Fibroblast of pulmonary artery (primary cell): ENCODE measurements around the gene KIAA0586.

ENCODE experiments used
- DNase-seq: peaks from one replicate; pipeline ENCODE4 v3.0.0-alpha.2; 2010; ENCODE audit warnings: low read depth
- H3K4me3 ChIP-seq: replicated peaks from 2 replicates; pipeline ENCODE4 v1.5.1; 2011; ENCODE audit warnings: low read depth, mild to moderate bottlenecking, control low read depth, low read length, moderate library complexity
- TF ChIP-seq, protein P1 (sequence below): IDR thresholded peaks from 2 replicates; pipeline ENCODE4 v1.5.1; 2011; ENCODE audit warnings: mild to moderate bottlenecking, control low read depth, low read length, inconsistent platforms; ENCODE audit errors: missing control alignments

KIAA0586 gene

DNA sequence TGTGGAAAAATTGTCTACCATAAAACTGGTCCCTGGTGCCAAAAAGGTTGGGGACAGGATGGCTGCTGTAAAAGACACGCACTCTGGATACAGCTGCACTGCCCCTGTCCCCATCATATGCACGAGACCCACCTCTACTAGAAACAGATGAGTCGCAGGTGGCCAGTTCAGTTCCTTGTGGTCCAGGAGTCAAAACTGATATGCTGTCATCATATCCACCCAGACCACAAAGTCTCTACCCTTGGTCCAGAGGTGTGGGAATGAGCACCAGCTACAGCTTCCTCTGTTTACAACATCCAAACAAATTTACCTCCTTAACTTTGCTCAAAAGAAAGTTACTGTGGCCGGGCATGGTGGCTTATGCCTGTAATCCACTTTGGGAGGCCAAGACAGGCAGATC, 166.5 kb downstream of the KIAA0586 start:
- no peak overlapping the region for H3K4me3 ChIP-seq
- TF ChIP-seq, protein P1, sequence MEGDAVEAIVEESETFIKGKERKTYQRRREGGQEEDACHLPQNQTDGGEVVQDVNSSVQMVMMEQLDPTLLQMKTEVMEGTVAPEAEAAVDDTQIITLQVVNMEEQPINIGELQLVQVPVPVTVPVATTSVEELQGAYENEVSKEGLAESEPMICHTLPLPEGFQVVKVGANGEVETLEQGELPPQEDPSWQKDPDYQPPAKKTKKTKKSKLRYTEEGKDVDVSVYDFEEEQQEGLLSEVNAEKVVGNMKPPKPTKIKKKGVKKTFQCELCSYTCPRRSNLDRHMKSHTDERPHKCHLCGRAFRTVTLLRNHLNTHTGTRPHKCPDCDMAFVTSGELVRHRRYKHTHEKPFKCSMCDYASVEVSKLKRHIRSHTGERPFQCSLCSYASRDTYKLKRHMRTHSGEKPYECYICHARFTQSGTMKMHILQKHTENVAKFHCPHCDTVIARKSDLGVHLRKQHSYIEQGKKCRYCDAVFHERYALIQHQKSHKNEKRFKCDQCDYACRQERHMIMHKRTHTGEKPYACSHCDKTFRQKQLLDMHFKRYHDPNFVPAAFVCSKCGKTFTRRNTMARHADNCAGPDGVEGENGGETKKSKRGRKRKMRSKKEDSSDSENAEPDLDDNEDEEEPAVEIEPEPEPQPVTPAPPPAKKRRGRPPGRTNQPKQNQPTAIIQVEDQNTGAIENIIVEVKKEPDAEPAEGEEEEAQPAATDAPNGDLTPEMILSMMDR = no peak
- DNase-seq = no peak

DNA sequence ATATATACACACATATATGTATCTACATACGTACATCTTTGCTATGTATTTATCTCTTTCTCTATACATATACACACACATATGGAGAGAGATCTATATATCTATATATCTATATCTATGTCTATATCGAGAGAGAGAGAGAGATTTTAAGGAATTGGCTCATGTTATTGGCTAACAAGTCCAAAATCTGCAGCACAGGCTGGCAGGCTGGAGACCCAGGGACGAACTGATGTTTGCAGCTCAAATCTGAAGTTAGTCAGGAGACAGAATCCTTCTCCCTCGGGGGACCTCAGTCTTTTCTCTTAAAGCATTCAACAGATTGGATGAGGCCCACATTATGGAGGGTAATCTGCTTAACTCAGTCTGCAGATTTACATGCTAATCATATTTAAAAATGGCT, 169.5 kb downstream of the KIAA0586 start:
- DNase-seq = no peak
- no peak overlapping the region for H3K4me3 ChIP-seq
- TF ChIP-seq, protein P1 = no peak

DNA sequence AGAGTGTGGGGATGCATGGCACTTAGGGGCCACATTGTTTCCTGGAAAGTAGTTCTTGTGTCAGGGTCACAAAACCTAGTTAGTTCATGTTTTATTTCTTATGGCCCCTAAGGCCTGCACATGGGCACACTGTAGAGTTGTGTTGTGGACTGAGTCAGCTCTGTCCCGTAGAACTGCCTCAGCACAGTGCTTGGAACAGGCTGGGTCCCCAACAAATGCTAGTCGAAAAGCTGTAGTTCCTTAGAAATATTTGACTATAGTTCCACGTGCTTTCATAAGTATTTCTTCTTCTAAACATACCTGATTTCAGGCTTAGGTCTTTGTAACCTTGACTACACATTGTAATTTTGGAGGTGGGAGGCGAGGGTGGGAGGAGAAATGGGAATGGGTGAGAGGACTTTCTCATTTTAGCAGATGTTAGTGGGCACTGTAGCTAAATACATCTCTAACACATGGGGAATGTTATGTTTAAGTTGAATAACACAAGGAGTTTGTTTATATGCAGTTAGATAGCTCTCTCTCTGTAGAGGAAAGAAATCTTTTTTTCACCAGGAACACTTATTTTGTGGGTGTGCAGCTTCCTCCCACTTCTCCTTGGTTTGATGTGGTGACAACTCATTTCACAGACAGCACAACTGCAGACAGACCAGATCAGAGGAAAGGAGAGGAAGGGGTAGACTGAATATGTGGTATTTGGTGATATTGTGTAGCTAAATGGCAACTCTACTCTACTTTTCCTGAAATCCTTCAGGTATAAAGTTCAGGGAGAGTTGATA, 170.7 kb downstream of the KIAA0586 start:
- TF ChIP-seq, protein P1 = no peak
- no peak for DNase-seq
- no peak overlapping the region for H3K4me3 ChIP-seq

DNA sequence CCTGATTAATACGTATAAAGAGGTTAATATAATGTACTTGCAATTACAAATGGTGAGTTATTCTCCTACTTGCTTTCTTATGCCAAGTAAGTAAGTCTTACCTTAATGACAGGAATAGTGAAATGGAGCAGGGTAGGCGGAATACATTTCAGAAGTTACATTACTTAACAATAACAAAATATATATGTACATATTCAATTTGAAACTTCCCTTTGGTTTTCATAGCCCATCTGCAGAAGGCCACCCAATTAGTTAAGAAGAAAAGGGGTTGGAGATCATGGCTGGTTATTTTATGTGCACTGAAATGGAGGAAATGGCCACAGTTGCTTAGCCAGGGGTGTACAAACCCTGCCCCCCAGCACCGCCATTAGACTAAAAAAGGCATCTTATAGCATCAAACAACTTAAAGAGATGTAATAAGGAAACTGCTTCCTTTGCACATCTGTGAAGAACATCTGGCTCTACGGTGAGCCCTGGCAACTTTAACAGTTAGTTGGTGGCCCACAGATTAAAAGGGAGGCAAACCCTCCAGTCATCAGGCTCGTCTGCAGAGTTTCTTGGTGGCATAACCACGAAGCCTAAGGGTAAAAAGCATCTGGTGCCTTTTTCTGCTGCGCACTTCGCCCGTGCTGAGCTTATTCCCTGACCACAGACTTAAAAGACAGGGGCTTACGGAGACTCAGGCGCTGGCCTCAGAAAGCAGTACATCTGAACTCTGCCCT, 171.4 kb downstream of the KIAA0586 start:
- H3K4me3 ChIP-seq = no peak overlapping the region
- TF ChIP-seq, protein P1 = no peak
- no peak for DNase-seq

DNA sequence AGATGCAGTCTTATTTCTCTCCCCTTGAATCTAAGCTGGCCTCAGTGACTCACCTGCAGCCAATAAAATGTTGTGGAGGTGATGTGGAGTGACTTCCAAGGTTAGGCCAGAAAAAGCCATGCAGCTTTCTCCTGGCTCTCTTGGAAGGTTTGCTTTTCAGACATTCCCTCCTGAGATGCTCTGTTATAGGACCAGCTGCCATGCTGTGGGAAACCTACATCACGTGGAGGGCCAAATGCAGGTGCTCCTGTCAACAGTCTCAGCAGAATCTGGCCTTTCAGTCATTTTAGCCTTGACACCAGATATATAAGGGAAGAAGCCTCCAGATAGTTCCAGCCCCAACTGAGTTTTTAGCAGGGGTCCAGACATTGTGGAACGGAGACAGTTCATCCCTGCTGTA, 172.2 kb downstream of the KIAA0586 start:
- no peak overlapping the region for H3K4me3 ChIP-seq
- TF ChIP-seq, protein P1 = no peak
- DNase-seq = no peak
